Loucy (cell line): ENCODE results near the gene UPF1.

Experiments
- CTCF ChIP-seq: fragments of 200-600 bp; sonication (generic); conservative IDR thresholded peaks from 2 replicates; pipeline ENCODE4 v1.5.1; 2014; ENCODE audit warnings: mild to moderate bottlenecking, antibody characterized with exemption, low read length
- EZH2phosphoT487 ChIP-seq: fragments of 200-600 bp; IDR thresholded peaks from 2 replicates; pipeline ENCODE4 v1.6.1; 2018; ENCODE audit warnings: antibody characterized with exemption, mild to moderate bottlenecking, moderate library complexity, borderline replicate concordance

DNA sequence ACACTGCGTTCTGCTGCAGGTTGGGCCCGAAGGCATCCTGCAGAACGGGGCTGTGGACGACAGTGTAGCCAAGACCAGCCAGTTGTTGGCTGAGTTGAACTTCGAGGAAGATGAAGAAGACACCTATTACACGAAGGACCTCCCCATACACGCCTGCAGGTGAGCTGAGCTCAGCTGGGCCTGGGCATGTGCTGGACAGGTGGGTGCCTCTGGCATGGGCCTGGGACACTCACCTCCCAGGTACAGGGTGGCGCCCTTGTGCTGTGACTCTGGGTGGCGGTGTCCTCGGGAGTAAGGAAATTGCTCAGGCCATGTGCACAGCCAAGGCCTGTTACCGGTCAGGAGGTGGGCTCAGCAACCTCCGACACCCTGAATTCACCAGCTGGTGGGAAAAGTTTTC, 14.2 kb downstream of the UPF1 start:
- TF ChIP-seq CTCF (no peak), EZH2phosphoT487 (no peak)
